ENCODE results near the gene APBB2. TPM values are rescaled to one million over a fixed set of nuclear protein-coding genes. Genes with fewer than 3 reads are reported as not detected.
A peak's percentile ranks its signal among the peaks of the same experiment; 100 is the strongest.

APBB2 gene
- total RNA-seq, 4 donors from 2014 or later = 12.2 to 29.2 (median 20.1) TPM

DNA sequence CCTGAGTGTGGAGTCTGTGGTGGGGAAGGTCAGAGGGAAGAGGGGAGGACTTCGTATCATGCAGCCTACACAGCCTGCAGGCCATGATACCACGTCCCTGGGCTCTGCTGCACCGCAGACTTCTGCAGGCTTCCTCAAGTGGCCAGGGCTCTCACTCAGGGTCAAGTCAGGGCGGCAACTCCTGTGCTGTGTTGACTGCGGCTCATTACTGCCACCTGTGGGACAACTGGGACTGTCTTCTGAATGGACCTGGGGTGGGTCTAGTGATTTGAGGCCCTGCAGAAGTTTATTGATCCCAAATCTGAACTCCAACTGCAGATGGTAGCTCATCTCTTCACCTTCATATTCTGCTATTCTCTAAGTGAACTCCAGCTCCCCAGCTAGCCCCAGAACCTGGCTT, 297.5 kb downstream of the APBB2 start:
- no peak overlapping the region for H3K27ac ChIP-seq
- intact Hi-C loops (cut with DNase I) = no loop called here
- DNase-seq = no peak
- peaks cover 7 to 11% (median 10%) of the 10 kb centered on the region in 3 donors for H3K4me1 ChIP-seq
- 70 to 77% methylated on average over 2 to 5 of the region's 5 CpGs for WGBS, 2 donors
- H3K9me3 ChIP-seq = no peaks in the 10 kb centered on the region
- H3K4me3 ChIP-seq = no peak overlapping the region
- H3K36me3 ChIP-seq = no peaks in the 10 kb centered on the region
- TF ChIP-seq POLR2A (IDR thresholded peaks at IDR 0.05) = no peak
- TF ChIP-seq, protein P1, sequence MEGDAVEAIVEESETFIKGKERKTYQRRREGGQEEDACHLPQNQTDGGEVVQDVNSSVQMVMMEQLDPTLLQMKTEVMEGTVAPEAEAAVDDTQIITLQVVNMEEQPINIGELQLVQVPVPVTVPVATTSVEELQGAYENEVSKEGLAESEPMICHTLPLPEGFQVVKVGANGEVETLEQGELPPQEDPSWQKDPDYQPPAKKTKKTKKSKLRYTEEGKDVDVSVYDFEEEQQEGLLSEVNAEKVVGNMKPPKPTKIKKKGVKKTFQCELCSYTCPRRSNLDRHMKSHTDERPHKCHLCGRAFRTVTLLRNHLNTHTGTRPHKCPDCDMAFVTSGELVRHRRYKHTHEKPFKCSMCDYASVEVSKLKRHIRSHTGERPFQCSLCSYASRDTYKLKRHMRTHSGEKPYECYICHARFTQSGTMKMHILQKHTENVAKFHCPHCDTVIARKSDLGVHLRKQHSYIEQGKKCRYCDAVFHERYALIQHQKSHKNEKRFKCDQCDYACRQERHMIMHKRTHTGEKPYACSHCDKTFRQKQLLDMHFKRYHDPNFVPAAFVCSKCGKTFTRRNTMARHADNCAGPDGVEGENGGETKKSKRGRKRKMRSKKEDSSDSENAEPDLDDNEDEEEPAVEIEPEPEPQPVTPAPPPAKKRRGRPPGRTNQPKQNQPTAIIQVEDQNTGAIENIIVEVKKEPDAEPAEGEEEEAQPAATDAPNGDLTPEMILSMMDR (IDR thresholded peaks at IDR 0.05) = peak in 4 of 6 experiments; percentile 15 to 55 (median 20)
- no peaks in the 10 kb centered on the region for H3K27me3 ChIP-seq

DNA sequence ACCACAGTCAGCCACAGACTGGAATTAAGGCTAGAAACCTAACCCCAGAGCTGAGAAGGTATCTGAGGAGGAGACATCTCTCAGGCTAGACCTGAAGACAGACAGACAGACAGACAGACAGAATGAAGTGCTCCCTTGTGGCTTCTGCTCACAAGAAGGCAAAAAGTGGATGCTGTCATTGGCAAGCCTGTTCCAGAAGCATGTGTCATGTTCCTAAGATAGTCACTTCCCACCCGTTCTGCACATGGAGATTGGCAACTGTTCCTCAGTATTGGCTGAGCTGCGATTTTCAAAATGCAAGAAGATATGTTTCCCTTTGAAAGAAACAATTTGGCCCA, 298.2 kb downstream of the APBB2 start:
- Histone ChIP-seq H3K4me1 (peaks cover 7 to 11% (median 10%) of the 10 kb centered on the region in 3 donors), H3K4me3 (no peak overlapping the region), H3K9me3 (no peaks in the 10 kb centered on the region), H3K27me3 (no peaks in the 10 kb centered on the region), H3K27ac (no peak overlapping the region), H3K36me3 (no peaks in the 10 kb centered on the region)
- TF ChIP-seq POLR2A (IDR thresholded peaks at IDR 0.05) = no peak
- TF ChIP-seq, protein P1 (IDR thresholded peaks at IDR 0.05) = no peak
- intact Hi-C loops (cut with DNase I) = no loop called here
- no peak for DNase-seq
- WGBS, 2 donors = 55 to 59% methylated on average over 2 of the region's 2 CpGs

DNA sequence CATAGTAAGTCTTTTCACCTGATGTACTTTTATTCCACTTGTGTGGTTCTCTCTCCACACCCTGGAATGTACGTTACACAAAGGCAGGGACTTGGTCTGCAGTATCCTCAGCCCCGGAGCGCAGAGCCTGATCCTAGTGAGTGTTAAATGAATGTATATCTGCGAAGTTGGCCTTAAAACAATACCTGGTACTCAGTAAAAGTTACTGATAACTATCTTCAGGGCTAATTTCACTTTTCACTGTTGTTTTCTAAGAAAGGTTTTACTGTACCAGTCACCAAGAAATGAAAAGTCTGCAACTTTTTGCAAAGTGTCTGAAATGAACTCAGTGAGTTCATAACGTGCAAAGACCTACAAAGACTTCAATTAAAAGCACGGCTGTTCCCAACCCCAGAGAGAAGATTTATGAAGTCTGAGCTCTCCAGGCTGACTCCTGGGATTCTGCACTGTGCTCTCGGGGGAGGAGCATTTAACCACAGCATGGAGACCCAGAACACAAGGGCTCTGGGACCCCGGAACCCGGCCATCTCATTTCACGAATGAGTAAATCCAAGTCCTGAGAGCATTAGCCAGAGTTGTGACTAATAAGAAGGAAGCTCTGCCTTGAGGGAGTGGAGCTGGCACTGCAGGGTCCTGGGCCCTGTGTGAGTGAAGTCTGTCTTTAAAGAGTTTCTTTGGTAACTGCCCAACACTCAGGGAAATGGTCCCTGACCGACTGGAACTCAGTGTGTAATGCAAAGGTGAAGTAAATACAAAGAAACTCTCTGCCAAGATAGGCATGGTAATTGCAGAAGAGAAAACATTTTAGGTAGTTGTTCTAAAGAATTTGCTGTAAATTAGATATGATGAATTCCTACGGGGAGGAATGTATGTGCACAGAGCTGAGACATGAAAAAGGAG, 298.8 kb downstream of the APBB2 start:
- TF ChIP-seq, protein P1 (IDR thresholded peaks at IDR 0.05) = no peak
- TF ChIP-seq POLR2A (IDR thresholded peaks at IDR 0.05) = no peak
- Histone ChIP-seq H3K4me3 (no peak overlapping the region), H3K27ac (no peak overlapping the region), H3K36me3 (no peaks in the 10 kb centered on the region), H3K9me3 (no peaks in the 10 kb centered on the region), H3K4me1 (peaks cover 7 to 14% (median 10%) of the 10 kb centered on the region in 3 donors), H3K27me3 (no peaks in the 10 kb centered on the region)
- intact Hi-C loops (cut with DNase I) = no loop called here
- WGBS, 2 donors = 66 to 71% methylated on average over 12 of the region's 12 CpGs
- no peak for DNase-seq

DNA sequence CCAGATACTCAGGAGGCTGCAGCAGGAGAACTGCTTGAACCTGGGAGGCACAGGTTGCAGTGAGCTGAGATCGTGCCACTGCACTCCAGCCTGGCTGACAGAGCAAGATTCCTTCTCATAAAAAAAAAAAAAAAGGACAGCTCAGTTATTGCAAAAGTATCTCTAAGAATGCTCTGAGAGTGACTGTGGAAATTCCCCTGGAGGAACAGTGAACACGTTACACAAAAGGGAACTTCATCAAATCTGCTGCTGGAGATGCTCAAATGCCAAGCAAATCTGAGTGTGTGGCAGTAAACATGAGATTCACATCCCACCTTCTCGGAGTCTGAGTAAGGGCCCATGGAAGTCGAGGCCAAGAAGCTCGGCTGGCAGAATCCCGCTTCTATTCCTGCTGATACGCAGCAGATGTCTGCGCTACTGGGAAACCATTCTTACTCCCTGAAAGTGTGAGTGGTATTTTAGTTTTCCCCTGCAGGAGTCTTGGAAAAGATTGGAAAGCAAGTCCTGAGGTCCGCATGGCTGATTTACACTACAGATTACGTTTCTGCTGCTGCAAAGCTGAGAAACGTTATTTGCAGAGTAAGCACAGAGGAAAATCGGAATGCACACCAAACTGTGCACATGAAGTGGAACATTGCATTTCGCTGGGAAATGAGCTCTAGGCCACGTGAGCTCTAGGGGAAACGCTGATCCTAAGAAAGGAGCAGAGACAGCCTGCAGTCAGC, 301.7 kb downstream of the APBB2 start:
- 80 to 83% methylated on average over 14 to 15 of the region's 15 CpGs for WGBS, 2 donors
- H3K4me1 ChIP-seq = peaks cover 6 to 32% (median 11%) of the 10 kb centered on the region in 3 donors
- H3K27me3 ChIP-seq = no peaks in the 10 kb centered on the region
- no peak overlapping the region for H3K27ac ChIP-seq
- DNase-seq = no peak
- no peaks in the 10 kb centered on the region for H3K9me3 ChIP-seq
- TF ChIP-seq, protein P1 (IDR thresholded peaks at IDR 0.05) = no peak
- no peak for TF ChIP-seq POLR2A (IDR thresholded peaks at IDR 0.05)
- intact Hi-C loops (cut with DNase I) = no loop called here
- no peak overlapping the region for H3K4me3 ChIP-seq
- no peaks in the 10 kb centered on the region for H3K36me3 ChIP-seq

DNA sequence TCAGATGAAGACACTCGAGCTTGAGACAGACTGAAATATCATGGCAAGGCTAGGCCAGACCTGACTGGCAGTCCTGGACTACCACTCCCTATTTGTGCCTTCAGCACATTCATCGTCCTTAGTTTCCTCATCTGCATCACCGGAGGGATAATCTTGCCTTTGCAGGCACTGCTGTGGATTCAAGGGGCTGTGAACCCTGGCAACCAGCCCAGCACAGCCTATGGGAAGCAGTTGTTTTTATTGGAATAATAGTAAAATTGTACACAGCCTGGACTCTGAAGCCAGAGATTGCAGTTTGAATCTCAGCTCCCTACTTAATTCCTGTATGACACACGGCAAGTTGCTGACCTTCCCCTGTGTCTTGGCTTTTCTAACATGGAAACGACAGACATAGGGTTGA, 303.6 kb downstream of the APBB2 start:
- Histone ChIP-seq H3K36me3 (no peaks in the 10 kb centered on the region), H3K27ac (peak overlapping the region; percentile 39 to 88 (median 81)), H3K9me3 (no peaks in the 10 kb centered on the region), H3K4me1 (peaks cover 6 to 33% (median 11%) of the 10 kb centered on the region in 3 donors), H3K4me3 (no peak overlapping the region), H3K27me3 (no peaks in the 10 kb centered on the region)
- no peak for TF ChIP-seq POLR2A (IDR thresholded peaks at IDR 0.05)
- TF ChIP-seq, protein P1 (IDR thresholded peaks at IDR 0.05) = no peak
- intact Hi-C loops (cut with DNase I) = no loop called here
- DNase-seq = no peak
- 55 to 57% methylated on average over 5 of the region's 5 CpGs for WGBS, 2 donors
